Forelimb muscle (tissue), 1 donor: ENCODE results near the gene POLE4. TPM values are rescaled to one million over a fixed set of nuclear protein-coding genes. Genes with fewer than 3 reads are reported as not detected.

Experiments used
- DNase-seq: peaks from one replicate; pipeline ENCODE4 v3.0.0-alpha.2; 2013; ENCODE audit warnings: low read depth
- polyA plus RNA-seq: library from polyadenylated mRNA; unstranded; fragments of 120-200 nt; gene quantifications from one replicate; pipeline ENCODE4 v1.2.1, GENCODE V29; 2013; ENCODE audit not compliant: insufficient read length

POLE4 gene
- polyA plus RNA-seq, 1 donor: 49.5 TPM

- peak; percentile 36 for DNase-seq
These were observed 27.7 kb downstream of the POLE4 start for GRCh38 chr2:74985978-74986609.

GRCh38 chr2:74991977-74992376 lies 33.5 kb downstream of the POLE4 start:
- DNase-seq: no peak

GRCh38 chr2:74999468-74999867 lies 41.0 kb downstream of the POLE4 start:
- no peak for DNase-seq

GRCh38 chr2:75002007-75002406 lies 43.6 kb downstream of the POLE4 start:
- DNase-seq: no peak

- DNase-seq: no peak
These were observed 44.8 kb downstream of the POLE4 start for GRCh38 chr2:75003276-75003675.

- DNase-seq: no peak
These were observed 45.3 kb downstream of the POLE4 start for GRCh38 chr2:75003773-75004172.

GRCh38 chr2:75006041-75006440 lies 47.6 kb downstream of the POLE4 start:
- no peak for DNase-seq

GRCh38 chr2:75007061-75007460 lies 48.6 kb downstream of the POLE4 start:
- DNase-seq: no peak

GRCh38 chr2:75007819-75008218 lies 49.4 kb downstream of the POLE4 start:
- DNase-seq: no peak

- no peak for DNase-seq
These were observed 52.1 kb downstream of the POLE4 start for GRCh38 chr2:75010571-75010970.

GRCh38 chr2:75012080-75012479 lies 53.6 kb downstream of the POLE4 start:
- no peak for DNase-seq

GRCh38 chr2:75018162-75018561 lies 59.7 kb downstream of the POLE4 start:
- no peak for DNase-seq

Other genes starting within 250 kb of the POLE4 start
- 6.6 TPM for gene HK2, start 124.5 kb upstream of the POLE4 start, polyA plus RNA-seq
- 0.40 TPM for gene TACR1, start 240.9 kb downstream of the POLE4 start, polyA plus RNA-seq